HG02938 (cell line): Measurements from ENCODE around the gene RPAIN.

Source experiments
- ATAC-seq: cut with Tn5 transposase; IDR thresholded peaks from one replicate; pipeline ENCODE4 v1.9.1; 2021; ENCODE audit warnings: mild to moderate bottlenecking, moderate library complexity; ENCODE audit not compliant: unreplicated experiment

Gene RPAIN

DNA sequence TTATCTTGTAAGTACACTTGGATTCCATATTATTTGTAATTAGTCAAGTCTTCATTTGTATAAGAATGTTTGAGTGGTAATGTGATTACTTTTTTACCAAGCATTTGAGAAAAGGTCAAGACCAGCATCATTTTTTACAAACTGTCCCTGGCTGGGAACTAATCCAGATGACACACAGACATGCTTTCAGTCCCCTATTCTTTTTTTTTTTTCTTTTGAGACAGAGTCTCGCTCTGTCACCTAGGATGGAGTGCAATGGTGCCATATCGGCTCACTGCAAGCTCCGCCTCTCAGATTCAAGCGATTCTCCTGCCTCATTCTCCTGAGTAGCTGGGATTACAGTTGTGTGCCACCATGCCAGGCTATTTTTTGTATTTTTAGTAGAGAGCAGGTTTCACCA, 61.5 kb downstream of the RPAIN start:
- ATAC-seq, result no peak
